Stimulated activated CD4-positive, alpha-beta T cell treated with anti-CD3 and anti-CD28 coated beads, Interleukin-15, amount 100 ng/mL, for 24 hours (primary cell): Measurements from ENCODE around the gene MOB1B.
"Not testable (repeated sequence)": the region's sequence is repeated elsewhere in the genome, so short reads cannot be mapped to it uniquely, and the experiment has no call there.

Experiments used
- DNase-seq: peaks from one replicate; pipeline ENCODE4 v3.0.0-alpha.2; 2020

MOB1B gene

DNA sequence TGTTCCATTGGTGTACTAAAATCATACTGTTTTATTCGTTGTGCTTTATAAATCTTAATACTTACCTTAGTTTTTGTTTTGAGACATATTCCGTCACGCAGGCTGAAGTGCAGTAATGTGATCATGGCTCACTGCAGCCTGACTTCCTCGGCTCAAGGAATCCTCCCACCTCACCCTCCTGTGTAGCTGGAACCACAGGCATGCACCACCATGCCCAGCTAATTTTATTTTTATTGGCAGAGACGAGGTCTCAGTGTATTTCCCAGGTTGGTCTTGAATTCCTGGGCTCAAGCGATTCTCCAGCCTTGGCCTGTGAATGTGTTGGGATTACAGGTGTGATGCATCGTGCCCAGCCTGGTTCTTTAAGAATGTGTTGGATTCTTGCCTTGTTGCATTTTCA, 66.9 kb downstream of the MOB1B start:
- DNase-seq, result no peak

DNA sequence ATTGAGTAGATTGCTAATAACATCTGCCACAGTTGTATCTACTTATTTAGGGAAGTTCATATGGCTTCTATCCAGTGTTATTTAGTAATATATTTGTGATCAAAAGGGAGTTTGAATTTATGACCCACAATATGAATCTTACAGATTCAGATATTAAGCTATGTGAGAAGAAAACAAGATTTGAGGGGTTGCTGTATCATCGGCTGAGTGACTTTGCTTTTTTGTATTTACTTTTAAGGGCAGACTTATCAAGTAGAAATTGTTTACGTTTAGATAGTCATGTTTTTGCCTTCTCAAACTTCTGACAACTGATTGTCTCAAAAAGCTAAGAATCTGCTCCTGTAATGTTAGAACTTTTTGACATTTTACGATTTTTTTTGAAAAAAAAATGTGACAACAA, 74.1 kb downstream of the MOB1B start:
- no peak for DNase-seq

DNA sequence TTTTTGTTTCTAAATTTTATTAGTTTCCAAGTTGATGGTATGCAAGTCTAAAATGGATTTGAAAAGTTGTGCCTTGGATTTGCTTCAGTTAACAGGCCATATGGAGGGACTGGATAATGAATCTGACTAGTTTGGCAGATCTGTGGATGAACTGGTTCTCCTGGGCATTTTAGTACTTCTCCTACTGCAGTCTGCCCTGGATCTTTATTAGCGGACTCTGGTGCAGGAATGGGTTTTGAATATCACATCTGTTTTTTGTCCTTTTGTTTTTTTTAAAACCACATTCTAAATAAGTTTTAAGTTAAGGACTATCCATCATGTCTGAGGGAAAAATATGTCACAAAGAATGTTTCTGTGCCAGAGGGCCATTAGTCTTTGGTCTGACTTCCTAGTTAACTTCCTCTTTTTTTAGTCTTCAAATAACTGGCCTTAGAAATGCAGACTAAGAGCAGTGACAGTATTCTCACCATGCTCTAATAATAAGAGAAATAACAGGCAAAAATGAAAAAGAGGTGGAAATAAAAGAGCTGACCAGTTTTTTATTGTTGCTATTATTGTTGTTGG, 77.4 kb downstream of the MOB1B start:
- no peak for DNase-seq

- DNase-seq, result no peak
These were observed 78.0 kb downstream of the MOB1B start for GRCh38 chr4:70980196-70980595.

GRCh38 chr4:70984106-70984505, 81.9 kb downstream of the MOB1B start:
- DNase-seq, result no peak

- no peak for DNase-seq
These were observed 82.4 kb downstream of the MOB1B start for GRCh38 chr4:70984589-70984988.

DNA sequence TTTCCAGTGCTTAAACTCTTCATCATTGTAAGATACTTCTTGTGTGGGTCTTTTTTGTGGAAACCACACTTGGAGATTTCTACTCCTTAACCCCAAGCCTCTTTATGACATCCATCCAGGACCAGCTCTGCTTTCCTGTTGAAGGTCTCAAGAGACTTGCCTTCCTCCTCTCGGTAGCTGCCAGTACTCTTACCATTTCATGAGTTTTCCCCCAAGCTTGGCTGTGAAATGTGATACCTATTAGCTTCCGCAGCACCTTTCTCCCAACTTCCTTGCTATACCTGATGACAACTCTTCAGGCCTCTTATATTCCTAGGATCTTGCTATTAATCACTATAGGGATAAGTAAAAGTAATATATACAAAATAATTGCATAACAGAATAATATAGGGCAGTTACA, 89.4 kb downstream of the MOB1B start:
- DNase-seq, result no peak

GRCh38 chr4:70992391-70992881, 90.3 kb downstream of the MOB1B start:
- DNase-seq, result no peak

GRCh38 chr4:70993181-70994068, 91.3 kb downstream of the MOB1B start, which contains the start of gene DCK:
Gene DCK (plus strand): TSS chr4:70993649. CDS start chr4:70993836, 187 bp downstream.
- peak; percentile 92 for DNase-seq

DNA sequence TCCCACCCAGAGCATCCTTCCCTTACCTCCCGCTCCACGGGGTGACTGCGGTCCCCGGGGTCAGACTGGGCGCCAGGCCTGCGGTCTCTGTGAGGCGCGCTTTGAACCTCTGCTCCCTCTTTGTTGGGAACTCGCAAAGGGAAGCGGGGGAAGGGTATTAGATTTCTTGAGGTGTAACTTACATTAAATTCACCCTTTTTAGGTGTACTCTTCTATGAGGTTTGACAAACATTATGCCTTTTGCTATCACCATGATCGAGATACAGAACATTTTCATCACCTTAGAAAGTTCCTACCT, 91.8 kb downstream of the MOB1B start:
- DNase-seq, result no peak

DNA sequence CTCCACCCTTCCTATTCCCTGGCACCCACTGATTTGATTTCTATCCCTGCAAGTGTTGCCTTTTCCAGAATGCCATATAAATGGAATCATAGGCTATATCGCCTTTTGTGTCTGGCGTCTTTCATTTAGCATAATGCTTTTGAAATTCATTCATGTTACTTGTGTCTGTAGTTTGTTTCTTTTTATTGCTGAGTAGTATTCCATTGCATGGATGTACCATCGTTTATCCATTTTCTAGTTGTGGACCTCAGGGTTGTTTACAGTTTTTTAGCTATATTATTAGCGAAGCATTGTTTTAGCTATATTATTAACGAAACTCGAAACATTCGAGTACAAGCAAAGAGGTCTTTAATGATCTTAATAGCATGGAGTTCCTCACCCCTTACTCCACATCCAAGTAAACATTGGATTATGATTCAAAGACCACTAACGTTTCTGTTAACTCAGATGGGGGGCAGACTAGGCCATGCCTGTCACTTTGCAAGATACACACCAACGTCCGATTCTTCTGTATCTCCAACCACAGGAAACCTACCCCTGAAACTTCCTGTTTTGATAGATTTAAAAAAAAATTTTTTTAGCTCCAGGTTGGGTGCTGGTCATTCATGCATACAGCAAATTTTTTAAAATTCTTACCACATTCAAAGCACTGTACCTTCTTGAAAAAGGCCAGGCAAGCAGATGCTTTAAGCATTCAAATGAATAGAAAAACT, 92.4 kb downstream of the MOB1B start:
- no peak for DNase-seq

DNA sequence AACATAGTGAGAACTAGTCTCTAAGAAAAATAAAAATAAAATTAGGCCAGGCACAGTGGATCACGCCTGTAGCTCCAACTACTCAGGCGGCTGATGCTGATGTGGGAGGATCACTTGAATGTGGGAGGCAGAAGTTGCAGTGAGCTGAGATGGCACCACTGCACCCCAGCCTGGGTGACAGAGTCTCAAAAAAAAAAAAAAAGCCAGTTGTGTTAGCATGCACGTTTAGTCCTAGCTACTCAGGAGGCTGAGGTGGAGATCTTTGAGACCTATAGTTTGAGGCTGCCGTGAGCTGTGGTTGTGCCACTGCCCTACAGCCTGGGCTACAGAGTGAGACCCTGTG, 93.8 kb downstream of the MOB1B start:
- peak; percentile 32 for DNase-seq

DNA sequence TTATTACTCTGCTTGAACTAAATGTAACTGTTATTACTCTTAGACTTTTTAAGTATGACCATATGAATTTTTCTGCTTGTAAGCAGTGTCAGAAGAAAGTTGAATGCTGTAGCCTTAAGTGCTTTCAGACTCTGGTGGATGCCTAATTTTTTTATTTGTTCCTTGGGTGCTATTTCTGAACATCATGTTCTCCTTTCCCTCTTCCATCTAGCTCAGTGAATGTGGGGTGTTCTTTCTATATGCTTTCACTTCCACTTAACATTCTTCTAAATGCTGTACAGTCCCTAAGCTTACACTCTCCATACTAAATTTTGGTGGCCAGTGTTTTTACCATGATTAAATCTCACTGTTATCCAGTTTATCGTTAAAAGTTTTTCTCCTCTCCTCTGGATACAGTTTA, 94.9 kb downstream of the MOB1B start:
- no peak for DNase-seq

DNA sequence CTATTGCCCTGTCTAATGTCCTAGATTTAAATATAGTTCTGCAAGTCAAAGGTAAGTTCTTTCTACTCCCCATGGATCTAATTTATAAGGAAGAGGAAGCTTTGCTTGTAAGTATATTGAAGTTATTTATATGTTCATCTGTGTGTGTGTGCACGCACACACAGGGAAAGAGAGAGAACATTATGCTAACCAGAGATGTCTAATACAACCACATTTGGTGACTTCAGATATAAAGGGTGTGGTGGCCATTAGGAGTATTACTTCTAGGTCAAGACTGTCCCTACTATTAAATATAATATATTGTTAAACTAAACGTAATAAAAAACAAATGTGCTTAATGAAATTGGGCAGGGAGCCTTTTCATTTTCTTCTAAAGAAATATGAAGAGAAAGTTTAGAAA, 95.4 kb downstream of the MOB1B start:
- DNase-seq, result no peak

- not testable (repeated sequence) for DNase-seq
These were observed 97.5 kb downstream of the MOB1B start for GRCh38 chr4:70999639-71000038.

GRCh38 chr4:71001363-71001762, 99.2 kb downstream of the MOB1B start:
- not testable (repeated sequence) for DNase-seq

- DNase-seq, result peak; percentile 56
These were observed 102.2 kb downstream of the MOB1B start for GRCh38 chr4:71004281-71004851.

- DNase-seq, result not testable (repeated sequence)
These were observed 102.9 kb downstream of the MOB1B start for GRCh38 chr4:71005025-71005424.

DNA sequence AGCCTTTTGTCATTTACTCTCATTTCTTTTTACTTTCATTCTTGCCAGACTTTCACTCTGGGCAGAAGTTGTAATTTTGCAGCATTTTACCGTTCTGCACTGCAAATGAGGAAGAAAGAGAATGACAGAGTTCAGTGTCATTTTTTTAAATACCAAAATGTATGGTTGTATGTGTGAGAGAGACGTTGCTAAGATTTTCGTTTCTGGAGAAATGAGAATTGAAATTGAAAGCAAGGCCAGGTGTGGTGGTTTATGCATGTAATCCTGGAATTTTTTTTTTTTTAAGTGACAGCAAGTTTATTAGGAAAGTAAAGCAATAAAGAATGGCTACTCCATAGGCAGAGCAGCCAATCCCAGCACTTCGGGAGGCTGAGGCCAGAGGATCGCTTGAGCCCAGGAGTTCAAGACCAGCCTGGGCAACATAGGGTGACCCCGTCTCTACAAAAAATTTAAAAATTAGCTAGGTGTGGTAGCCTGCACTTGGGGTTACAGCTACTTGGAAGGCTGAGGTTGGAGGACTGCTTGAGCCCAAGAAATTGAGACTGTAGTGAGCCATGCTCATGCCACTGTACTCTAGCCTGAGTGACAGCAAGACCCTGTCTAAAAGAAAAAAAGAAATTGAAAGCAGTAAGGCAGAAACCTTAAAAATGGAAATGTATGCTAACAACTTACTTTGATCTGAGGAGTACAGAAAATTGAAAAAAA, 104.2 kb downstream of the MOB1B start:
- DNase-seq, result no peak

DNA sequence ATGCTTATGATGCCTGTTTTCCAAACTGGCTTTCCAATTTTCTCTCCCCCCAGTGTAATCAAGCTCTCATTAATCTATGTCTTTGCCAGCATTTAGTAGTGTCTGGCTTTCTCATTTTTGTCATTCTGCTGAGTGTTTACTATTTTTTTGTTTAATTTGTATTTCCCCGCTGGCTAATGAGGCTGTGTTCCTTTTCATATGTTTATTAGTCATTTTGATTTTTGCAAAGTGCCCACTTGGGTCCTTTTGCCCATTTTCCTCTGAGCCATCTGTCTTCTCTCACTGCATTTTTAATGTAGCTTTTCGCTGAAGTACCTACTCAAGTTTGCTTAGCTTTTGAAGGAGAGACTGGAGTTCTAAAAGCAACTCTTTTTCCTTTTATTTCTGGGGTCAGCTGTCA, 106.0 kb downstream of the MOB1B start:
- no peak for DNase-seq

DNA sequence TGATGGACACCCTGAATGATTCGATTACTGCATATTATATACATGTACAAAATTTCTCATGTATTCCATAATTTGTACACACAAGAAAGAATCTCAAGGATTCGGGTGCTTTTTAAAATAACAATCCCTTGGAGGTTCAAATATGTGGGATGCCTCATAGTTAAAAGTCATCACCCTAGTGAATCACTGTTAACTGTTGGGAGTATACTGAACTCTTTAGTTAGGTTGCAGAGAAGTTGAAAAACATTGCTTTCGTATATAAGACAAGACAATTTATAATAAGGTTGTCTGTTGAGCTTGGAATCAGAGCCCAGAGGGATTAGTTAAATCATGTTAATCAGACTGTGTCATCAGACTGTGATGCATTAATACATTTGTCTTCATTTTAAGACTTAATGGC, 106.9 kb downstream of the MOB1B start:
- no peak for DNase-seq

DNA sequence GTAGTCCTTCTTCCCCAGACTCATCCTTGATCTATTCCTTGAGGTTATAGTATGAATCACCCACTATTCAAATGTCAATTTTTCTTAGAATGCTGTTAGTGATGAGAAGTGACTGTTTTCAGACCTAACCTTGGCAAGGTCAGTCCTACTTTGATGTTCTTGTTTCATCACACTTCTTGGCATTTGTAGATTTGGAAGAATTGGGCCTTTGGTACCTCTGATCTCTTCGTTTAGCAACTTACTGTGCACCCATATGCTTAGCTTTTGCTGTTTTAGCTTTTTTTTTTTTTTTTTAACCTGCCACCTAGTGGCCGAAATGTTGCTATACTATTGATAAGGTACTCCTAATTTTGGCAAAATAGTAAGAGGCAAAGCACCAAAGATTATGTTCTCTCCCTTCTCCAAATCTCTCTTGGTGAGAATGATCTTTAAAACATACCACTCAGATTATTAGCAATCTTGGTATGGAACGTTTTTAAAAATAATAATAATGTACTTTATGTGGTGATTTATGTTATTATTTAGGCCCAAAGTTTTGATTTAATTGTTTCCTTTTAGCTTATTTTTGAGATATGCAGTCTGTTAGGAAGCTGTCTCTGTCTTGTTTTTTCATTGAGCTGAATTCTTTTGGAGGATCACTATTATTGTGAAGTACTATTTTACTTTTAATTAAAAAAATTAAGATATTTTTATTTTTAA, 107.9 kb downstream of the MOB1B start:
- no peak for DNase-seq
